GM19328 (cell line): Measurements from ENCODE around the gene MRPS25.

Experiments
- ATAC-seq: cut with Tn5 transposase; IDR thresholded peaks from one replicate; pipeline ENCODE4 v1.9.1; 2021; ENCODE audit warnings: mild to moderate bottlenecking, moderate library complexity; ENCODE audit not compliant: unreplicated experiment

Gene MRPS25

GRCh38 chr3:15064835-15065549 is at the start of gene MRPS25:
Gene MRPS25, minus strand, starts transcription at chr3:15065315. Its CDS starts 121 bp downstream, at chr3:15065194.
- ATAC-seq: peak; percentile 91

GRCh38 chr3:15113884-15114283 is 48.8 kb upstream of the MRPS25 start:
- no peak for ATAC-seq

- ATAC-seq: no peak
Measured at GRCh38 chr3:15113471-15113870, 48.4 kb upstream of the MRPS25 start.

GRCh38 chr3:15112011-15112410 is 46.9 kb upstream of the MRPS25 start:
- no peak for ATAC-seq

GRCh38 chr3:15110206-15110605 is 45.1 kb upstream of the MRPS25 start:
- ATAC-seq: no peak

GRCh38 chr3:15108869-15109268 is 43.8 kb upstream of the MRPS25 start:
- ATAC-seq: no peak

GRCh38 chr3:15108082-15108545 is 43.0 kb upstream of the MRPS25 start:
- ATAC-seq: no peak

GRCh38 chr3:15107075-15107947 is 42.2 kb upstream of the MRPS25 start:
- ATAC-seq: no peak

- no peak for ATAC-seq
Measured at GRCh38 chr3:15102836-15103235, 37.7 kb upstream of the MRPS25 start.

- ATAC-seq: no peak
Measured at GRCh38 chr3:15102256-15102655, 37.1 kb upstream of the MRPS25 start.

- peak; percentile 15 for ATAC-seq
Measured at GRCh38 chr3:15099364-15100098, 34.4 kb upstream of the MRPS25 start.

GRCh38 chr3:15098503-15099363 is 33.6 kb upstream of the MRPS25 start, which contains the start of gene RBSN:
Gene RBSN, minus strand, starts transcription at chr3:15099148. Its CDS starts 3,028 bp downstream, at chr3:15096120.
- peak; percentile 90 for ATAC-seq

- no peak for ATAC-seq
Measured at GRCh38 chr3:15097891-15098290, 32.8 kb upstream of the MRPS25 start.

- ATAC-seq: no peak
Measured at GRCh38 chr3:15096046-15096445, 30.9 kb upstream of the MRPS25 start.

GRCh38 chr3:15094187-15094875 is 29.2 kb upstream of the MRPS25 start:
- no peak for ATAC-seq

- no peak for ATAC-seq
Measured at GRCh38 chr3:15092686-15093085, 27.6 kb upstream of the MRPS25 start.

GRCh38 chr3:15091575-15091974 is 26.5 kb upstream of the MRPS25 start:
- ATAC-seq: no peak

GRCh38 chr3:15089201-15089600 is 24.1 kb upstream of the MRPS25 start:
- ATAC-seq: no peak

- ATAC-seq: no peak
Measured at GRCh38 chr3:15086699-15087098, 21.6 kb upstream of the MRPS25 start.

- ATAC-seq: no peak
Measured at GRCh38 chr3:15086263-15086662, 21.1 kb upstream of the MRPS25 start.
